HEK293T (cell line): ENCODE results near the gene CHL1.

Source experiments
- FOXM1 ChIP-seq: fragments of 450-650 bp; IDR thresholded peaks from 2 replicates; pipeline ENCODE4 v1.6.1; 2017; ENCODE audit warnings: mild to moderate bottlenecking, borderline replicate concordance
- SP1 ChIP-seq: fragments of 450-650 bp; IDR thresholded peaks from 2 replicates; pipeline ENCODE4 v1.6.1; 2017

DNA sequence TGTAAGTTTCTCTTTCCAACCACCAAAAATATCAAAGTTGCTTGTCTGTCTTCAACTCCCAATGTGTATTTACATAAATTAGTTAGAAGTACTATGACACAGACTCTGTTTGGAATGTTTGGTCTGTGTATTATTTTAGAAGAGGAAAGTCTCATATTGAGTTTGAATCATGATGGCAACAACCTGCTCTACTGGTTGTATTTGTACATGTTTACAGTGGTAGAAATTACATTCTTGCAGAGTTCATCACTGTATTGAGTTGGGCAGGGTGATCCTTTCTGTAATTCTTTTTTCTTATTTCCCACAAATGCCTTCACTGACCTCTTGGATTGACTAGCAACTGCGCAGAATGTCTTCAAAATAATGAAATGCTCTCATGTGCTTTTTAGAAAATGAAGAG, 149.6 kb downstream of the CHL1 start:
- TF ChIP-seq FOXM1 (no peak), SP1 (no peak)
